Ascending aorta (tissue), 2 donors: ENCODE measurements around the gene PDXK. TPM values are rescaled to one million over a fixed set of nuclear protein-coding genes. Genes with fewer than 3 reads are reported as not detected.

ENCODE experiments used
- DNase-seq, 2 donors: peaks; one replicate each; pipeline ENCODE4 v3.0.0-alpha.2; 2019; ENCODE audit warnings: low spot score in 2 of 2
- H3K27ac ChIP-seq, 2 donors: fragments of 200-600 bp; sonication (generic); one replicate each; pipeline ENCODE4 v1.5.1; 2016 to 2017; ENCODE audit warnings: mild to moderate bottlenecking in 1 of 2
- H3K27me3 ChIP-seq: fragments of 200-600 bp; sonication (generic); one replicate; pipeline ENCODE4 v1.5.1; 2017
- H3K36me3 ChIP-seq, 2 donors: fragments of 200-600 bp; sonication (generic); one replicate each; pipeline ENCODE4 v1.5.1; 2016
- H3K4me1 ChIP-seq, 2 donors: fragments of 200-600 bp; sonication (generic); one replicate each; pipeline ENCODE4 v1.5.1; 2016 to 2017; ENCODE audit warnings: mild to moderate bottlenecking in 1 of 2
- H3K4me3 ChIP-seq, 2 donors: fragments of 200-600 bp; sonication (generic); one replicate each; pipeline ENCODE4 v1.5.1; 2016 to 2017; ENCODE audit warnings: mild to moderate bottlenecking in 1 of 2
- H3K9me3 ChIP-seq, 2 donors: fragments of 200-600 bp; sonication (generic); one replicate each; pipeline ENCODE4 v1.5.1; 2016
- intact Hi-C: fragments of 100-400 bp; cut with DNase I; formaldehyde crosslinking; loops from one replicate; pipeline ENCODE4 v1.15.1; 2023
- total RNA-seq: library from RNA; depleted of rRNA; stranded (reverse); fragments of >200 nt; gene quantifications from one replicate; pipeline ENCODE4 v1.1.0, GENCODE V29; 2016
- TF ChIP-seq, protein P1 (sequence below), 3 experiments: fragments of 200-600 bp in 2 of 3; fragments of 450-650 bp in 1 of 3; sonication (generic) in 2 of 3; IDR thresholded peaks; one replicate each; pipeline ENCODE4 v1.5.1; 2016 to 2019; ENCODE audit warnings: antibody characterized with exemption in 3 of 3, mild to moderate bottlenecking in 1 of 3, moderate library complexity in 1 of 3

The PDXK gene
- total RNA-seq, 1 donor from 2014 or later, result 102 TPM

- Histone ChIP-seq H3K4me1 (peaks cover 0 to 12% of the 10 kb centered on the region in 2 donors), H3K36me3 (peaks cover 15 to 18% of the 10 kb centered on the region in 2 donors), H3K27ac (no peak overlapping the region), H3K4me3 (no peak overlapping the region), H3K9me3 (no peaks in the 10 kb centered on the region), H3K27me3 (no peaks in the 10 kb centered on the region)
- no peak for DNase-seq
- intact Hi-C loops, result loop anchor here (5.0 kb wide), 1 partner anchor 51 kb away; no protein-coding TSS in a partner anchor
- TF ChIP-seq, protein P1, sequence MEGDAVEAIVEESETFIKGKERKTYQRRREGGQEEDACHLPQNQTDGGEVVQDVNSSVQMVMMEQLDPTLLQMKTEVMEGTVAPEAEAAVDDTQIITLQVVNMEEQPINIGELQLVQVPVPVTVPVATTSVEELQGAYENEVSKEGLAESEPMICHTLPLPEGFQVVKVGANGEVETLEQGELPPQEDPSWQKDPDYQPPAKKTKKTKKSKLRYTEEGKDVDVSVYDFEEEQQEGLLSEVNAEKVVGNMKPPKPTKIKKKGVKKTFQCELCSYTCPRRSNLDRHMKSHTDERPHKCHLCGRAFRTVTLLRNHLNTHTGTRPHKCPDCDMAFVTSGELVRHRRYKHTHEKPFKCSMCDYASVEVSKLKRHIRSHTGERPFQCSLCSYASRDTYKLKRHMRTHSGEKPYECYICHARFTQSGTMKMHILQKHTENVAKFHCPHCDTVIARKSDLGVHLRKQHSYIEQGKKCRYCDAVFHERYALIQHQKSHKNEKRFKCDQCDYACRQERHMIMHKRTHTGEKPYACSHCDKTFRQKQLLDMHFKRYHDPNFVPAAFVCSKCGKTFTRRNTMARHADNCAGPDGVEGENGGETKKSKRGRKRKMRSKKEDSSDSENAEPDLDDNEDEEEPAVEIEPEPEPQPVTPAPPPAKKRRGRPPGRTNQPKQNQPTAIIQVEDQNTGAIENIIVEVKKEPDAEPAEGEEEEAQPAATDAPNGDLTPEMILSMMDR (IDR thresholded peaks at IDR 0.05), result no peak
Observed at GRCh38 chr21:43777953-43778352, 59.0 kb downstream of the PDXK start.

DNA sequence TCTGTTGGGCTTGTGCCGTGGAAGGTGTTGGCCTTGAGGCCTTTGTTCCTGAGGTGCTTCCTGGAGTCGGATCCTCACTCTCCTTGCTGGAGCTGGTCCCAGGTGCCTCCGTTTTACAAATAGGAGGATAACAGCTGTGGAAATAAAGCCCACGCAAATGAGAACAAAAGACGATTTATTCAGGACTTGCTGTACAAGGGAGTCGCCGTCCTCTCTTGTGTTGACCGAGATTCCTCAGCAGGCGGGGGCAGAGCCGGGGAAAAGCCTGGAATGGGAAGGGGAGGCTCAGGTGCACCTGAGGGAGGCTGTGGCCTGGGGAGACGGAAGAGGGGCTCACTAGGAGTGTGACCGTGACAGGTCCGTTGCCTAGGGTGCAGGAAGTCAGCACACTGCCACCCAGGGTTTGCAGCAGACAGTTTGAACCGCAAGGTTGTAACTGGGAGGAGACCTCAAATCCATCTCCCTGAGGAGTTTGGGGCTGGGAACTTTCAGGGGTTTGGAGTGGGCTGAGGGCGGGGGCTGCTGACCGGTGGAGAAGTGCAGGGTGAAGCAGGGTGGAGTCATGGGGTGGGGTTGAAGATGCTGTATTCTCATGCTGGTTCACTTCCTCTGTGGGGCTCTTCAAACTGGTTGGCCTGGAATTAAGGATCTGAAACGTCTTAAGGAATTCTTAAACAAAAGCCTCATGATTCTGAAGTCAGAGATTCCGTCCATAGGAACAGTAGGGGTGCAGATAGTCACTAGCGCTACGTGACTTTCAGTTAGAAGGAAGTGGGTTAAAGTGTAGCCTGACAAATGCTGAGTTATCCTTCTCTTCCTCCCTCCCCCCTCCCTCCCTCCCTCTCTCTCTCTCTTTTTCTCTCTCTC lies 59.8 kb downstream of the PDXK start:
- peaks cover 7 to 11% of the 10 kb centered on the region in 2 donors for H3K36me3 ChIP-seq
- no peak for DNase-seq
- H3K4me1 ChIP-seq, result peaks cover 0 to 12% of the 10 kb centered on the region in 2 donors
- H3K9me3 ChIP-seq, result no peaks in the 10 kb centered on the region
- no peaks in the 10 kb centered on the region for H3K27me3 ChIP-seq
- H3K4me3 ChIP-seq, result no peak overlapping the region
- no peak overlapping the region for H3K27ac ChIP-seq
- TF ChIP-seq, protein P1 (IDR thresholded peaks at IDR 0.05), result no peak
- intact Hi-C loops, result loop anchor here (5.0 kb wide), 1 partner anchor 51 kb away; no protein-coding TSS in a partner anchor

GRCh38 chr21:43779660-43780059 lies 60.7 kb downstream of the PDXK start:
- Histone ChIP-seq H3K4me3 (no peak overlapping the region), H3K27me3 (no peaks in the 10 kb centered on the region), H3K9me3 (no peaks in the 10 kb centered on the region), H3K27ac (no peak overlapping the region), H3K36me3 (peaks cover 0 to 1% of the 10 kb centered on the region in 2 donors), H3K4me1 (peaks cover 0 to 9% of the 10 kb centered on the region in 2 donors)
- no peak for DNase-seq
- TF ChIP-seq, protein P1 (IDR thresholded peaks at IDR 0.05), result no peak
- intact Hi-C loops, result loop anchor here (5.0 to 10.0 kb wide), 2 partner anchors 52 to 235 kb away; partner anchors contain the start of gene TRAPPC10

- Histone ChIP-seq H3K36me3 (no peaks in the 10 kb centered on the region), H3K9me3 (no peaks in the 10 kb centered on the region), H3K4me1 (no peaks in the 10 kb centered on the region), H3K27me3 (no peaks in the 10 kb centered on the region), H3K4me3 (no peak overlapping the region), H3K27ac (no peak overlapping the region)
- intact Hi-C loops, result loop anchor here (1.0 to 10.0 kb wide), 2 partner anchors 24 to 233 kb away; partner anchors contain the start of gene TRAPPC10
- TF ChIP-seq, protein P1 (IDR thresholded peaks at IDR 0.05), result no peak
- no peak for DNase-seq
Observed at GRCh38 chr21:43781846-43782245, 62.9 kb downstream of the PDXK start.

- intact Hi-C loops, result loop anchor here (10.0 kb wide), 1 partner anchor 232 kb away; the partner anchor contains the start of gene TRAPPC10
- no peak overlapping the region for H3K4me3 ChIP-seq
- no peaks in the 10 kb centered on the region for H3K27me3 ChIP-seq
- TF ChIP-seq, protein P1 (IDR thresholded peaks at IDR 0.05), result no peak
- DNase-seq, result no peak
- no peak overlapping the region for H3K27ac ChIP-seq
- no peaks in the 10 kb centered on the region for H3K36me3 ChIP-seq
- no peaks in the 10 kb centered on the region for H3K4me1 ChIP-seq
- H3K9me3 ChIP-seq, result no peaks in the 10 kb centered on the region
Observed at GRCh38 chr21:43782431-43783097, 63.6 kb downstream of the PDXK start.
